Caco-2 (cell line): ENCODE data around the gene GABARAPL2. TPM values are rescaled to one million over a fixed set of nuclear protein-coding genes. Genes with fewer than 3 reads are reported as not detected.

ENCODE experiments used
- BruUV-seq: library from RNA; stranded (reverse); fragments of 400-500 nt; replicated peaks from 2 replicates; lab custom pipeline; 2021; lab: Mats Ljungman, UMichigan
- CTCF ChIA-PET: fragments of 300-600 bp; sonication (Branson Sonifier 250); formaldehyde crosslinking; loops from one replicate; lab custom pipeline; 2022; ENCODE audit warnings: antibody characterized with exemption; lab: Charles Lee
- POLR2A ChIA-PET: fragments of 300-600 bp; sonication (Branson Sonifier 250); formaldehyde crosslinking; loops from one replicate; lab custom pipeline; 2022; ENCODE audit warnings: antibody characterized with exemption; lab: Charles Lee
- DNase-seq, 2 experiments: peaks; one replicate each; pipeline versions ENCODE4 v3.0.0 to v3.0.0-alpha.2; 2020 to 2022
- H3K27me3 ChIP-seq: replicated peaks from 2 replicates; pipeline ENCODE4 v1.6.0; 2011; ENCODE audit warnings: low read length; ENCODE audit not compliant: control insufficient read depth, insufficient read depth
- H3K36me3 ChIP-seq: 2 replicates; pipeline ENCODE4 v1.5.1; 2011; ENCODE audit warnings: low read length; ENCODE audit not compliant: control insufficient read depth, insufficient read depth
- H3K4me1 ChIP-seq: fragments of 250-450 bp; sonication (Bioruptor Pico); 2 replicates; pipeline ENCODE4 v1.5.1; 2020; ENCODE audit warnings: mild to moderate bottlenecking
- H3K4me3 ChIP-seq: 2 replicates; pipeline ENCODE4 v1.5.1; 2011; ENCODE audit warnings: low read depth, mild to moderate bottlenecking, control low read depth, low read length
- H3K9me3 ChIP-seq: fragments of 250-450 bp; sonication (Bioruptor Pico); 2 replicates; pipeline ENCODE4 v1.5.1; 2020; ENCODE audit warnings: mild to moderate bottlenecking, moderate library complexity
- H3K27ac Mint-ChIP-seq: one replicate; pipeline ENCODE4 v1.8.0; 2022; ENCODE audit warnings: mixed read lengths; ENCODE audit not compliant: unreplicated experiment
- H3K27me3 Mint-ChIP-seq: one replicate; pipeline ENCODE4 v1.8.0; 2022; ENCODE audit warnings: mixed read lengths; ENCODE audit not compliant: insufficient read depth, unreplicated experiment
- H3K36me3 Mint-ChIP-seq: one replicate; pipeline ENCODE4 v1.8.0; 2022; ENCODE audit warnings: mild to moderate bottlenecking, mixed read lengths; ENCODE audit not compliant: insufficient read depth, unreplicated experiment
- H3K4me1 Mint-ChIP-seq: one replicate; pipeline ENCODE4 v1.8.0; 2022; ENCODE audit warnings: low read depth, mixed read lengths; ENCODE audit not compliant: unreplicated experiment
- H3K4me3 Mint-ChIP-seq: one replicate; pipeline ENCODE4 v1.8.0; 2022; ENCODE audit warnings: mild to moderate bottlenecking, moderate library complexity, mixed read lengths; ENCODE audit not compliant: unreplicated experiment
- H3K9me3 Mint-ChIP-seq: one replicate; pipeline ENCODE4 v1.8.0; 2022; ENCODE audit warnings: mixed read lengths; ENCODE audit not compliant: unreplicated experiment
- intact Hi-C: fragments of 100-400 bp; cut with micrococcal nuclease; formaldehyde crosslinking; loops from one replicate; pipeline ENCODE4 v1.10.0; 2022; ENCODE audit not compliant: unreplicated experiment
- total RNA-seq: library from RNA; stranded (reverse); gene quantifications from 2 replicates; pipeline ENCODE4 v1.2.3, GENCODE V29; 2022
- TF ChIP-seq, protein P1 (sequence below), 2 experiments: fragments of 200-600 bp in 1 of 2; IDR thresholded peaks; 1 replicate in 1 of 2; 2 replicates in 1 of 2; pipeline versions ENCODE4 v1.5.1 to v1.8.0; 2011 to 2022; ENCODE audit warnings: antibody characterized with exemption in 1 of 2, control low read depth in 1 of 2, inconsistent platforms in 1 of 2, low read depth in 1 of 2, low read length in 1 of 2, mild to moderate bottlenecking in 1 of 2, moderate library complexity in 1 of 2; ENCODE audit not compliant: insufficient read depth in 1 of 2, severe bottlenecking in 1 of 2, unreplicated experiment in 1 of 2

GABARAPL2 gene
- total RNA-seq, 1 experiment from 2014 or later: 88.2 TPM

DNA sequence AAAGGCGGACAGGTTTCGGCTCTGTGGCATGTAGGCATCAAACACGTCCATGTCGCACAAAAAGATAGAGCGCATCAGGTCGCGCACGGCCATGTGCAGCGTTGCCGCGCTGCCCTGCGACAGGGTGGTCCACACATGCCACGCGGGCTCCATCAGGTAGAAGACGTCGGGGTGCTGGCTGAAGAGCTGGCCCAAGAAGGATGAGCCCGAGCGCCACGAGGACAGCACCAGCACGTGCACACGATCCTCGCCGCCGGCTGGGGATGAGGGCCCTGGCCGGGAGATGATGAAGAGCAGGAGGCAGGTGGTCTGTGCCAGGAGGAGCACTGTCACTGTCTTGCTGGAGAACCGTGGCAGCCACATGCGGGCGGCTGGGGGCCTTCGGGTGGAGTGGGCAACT, 36.2 kb upstream of the GABARAPL2 start:
- ChIA-PET CTCF (no interaction called here), POLR2A (no interaction called here)
- BruUV-seq: no TSS peak
- Histone ChIP-seq H3K4me3 (no peak overlapping the region), H3K27me3 (no peaks in the 10 kb centered on the region), H3K9me3 (no peaks in the 10 kb centered on the region), H3K36me3 (no peaks in the 10 kb centered on the region), H3K4me1 (peaks cover 9% of the 10 kb centered on the region)
- no peak for DNase-seq
- Mint-ChIP-seq H3K36me3 (no peaks in the 10 kb centered on the region), H3K9me3 (no peaks in the 10 kb centered on the region), H3K27me3 (no peaks in the 10 kb centered on the region), H3K4me1 (peaks cover 7% of the 10 kb centered on the region), H3K27ac (no peak overlapping the region), H3K4me3 (no peak overlapping the region)
- intact Hi-C loops: no loop called here
- TF ChIP-seq, protein P1, sequence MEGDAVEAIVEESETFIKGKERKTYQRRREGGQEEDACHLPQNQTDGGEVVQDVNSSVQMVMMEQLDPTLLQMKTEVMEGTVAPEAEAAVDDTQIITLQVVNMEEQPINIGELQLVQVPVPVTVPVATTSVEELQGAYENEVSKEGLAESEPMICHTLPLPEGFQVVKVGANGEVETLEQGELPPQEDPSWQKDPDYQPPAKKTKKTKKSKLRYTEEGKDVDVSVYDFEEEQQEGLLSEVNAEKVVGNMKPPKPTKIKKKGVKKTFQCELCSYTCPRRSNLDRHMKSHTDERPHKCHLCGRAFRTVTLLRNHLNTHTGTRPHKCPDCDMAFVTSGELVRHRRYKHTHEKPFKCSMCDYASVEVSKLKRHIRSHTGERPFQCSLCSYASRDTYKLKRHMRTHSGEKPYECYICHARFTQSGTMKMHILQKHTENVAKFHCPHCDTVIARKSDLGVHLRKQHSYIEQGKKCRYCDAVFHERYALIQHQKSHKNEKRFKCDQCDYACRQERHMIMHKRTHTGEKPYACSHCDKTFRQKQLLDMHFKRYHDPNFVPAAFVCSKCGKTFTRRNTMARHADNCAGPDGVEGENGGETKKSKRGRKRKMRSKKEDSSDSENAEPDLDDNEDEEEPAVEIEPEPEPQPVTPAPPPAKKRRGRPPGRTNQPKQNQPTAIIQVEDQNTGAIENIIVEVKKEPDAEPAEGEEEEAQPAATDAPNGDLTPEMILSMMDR (IDR thresholded peaks at IDR 0.05; ENCODE audit: insufficient read depth in 1 of 2, low read depth in 1 of 2, low read length in 1 of 2, severe bottlenecking in 1 of 2, unreplicated experiment in 1 of 2): no peak

DNA sequence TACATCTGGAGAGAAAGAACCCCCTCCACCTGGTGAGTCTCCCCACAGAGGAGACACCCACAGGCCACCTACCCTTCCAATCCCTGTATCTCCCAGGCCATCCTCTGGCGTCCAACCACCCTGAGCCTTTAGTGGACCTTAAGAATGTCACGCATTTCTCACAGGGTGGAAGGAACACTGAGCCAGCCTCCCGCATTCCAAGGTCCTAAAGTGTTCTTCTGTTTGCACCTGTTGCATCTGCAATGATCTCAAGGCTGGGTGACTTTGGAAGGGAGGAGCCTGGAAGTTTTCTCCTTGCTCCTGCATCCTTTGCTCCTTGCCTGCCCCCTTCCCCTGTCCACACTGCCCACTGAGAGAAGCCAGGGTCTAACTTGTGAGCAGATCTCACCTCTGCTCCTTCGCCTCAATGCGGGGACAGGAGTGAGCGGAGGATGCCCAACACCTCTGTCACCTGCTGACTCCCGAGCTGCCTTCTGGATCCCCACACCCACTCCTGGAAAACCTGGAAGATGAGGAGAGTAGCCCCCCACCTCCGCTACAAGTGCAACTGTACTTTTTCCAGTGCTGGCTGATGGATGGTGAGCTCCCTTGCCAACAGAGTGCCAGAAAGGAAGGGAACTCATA, 33.9 kb upstream of the GABARAPL2 start:
- Mint-ChIP-seq H3K27ac (no peak overlapping the region), H3K4me3 (no peak overlapping the region), H3K27me3 (no peaks in the 10 kb centered on the region), H3K4me1 (peaks cover 7% of the 10 kb centered on the region), H3K36me3 (no peaks in the 10 kb centered on the region), H3K9me3 (no peaks in the 10 kb centered on the region)
- POLR2A ChIA-PET: no interaction called here
- no peaks in the 10 kb centered on the region for H3K36me3 ChIP-seq
- peak in 1 of 2 experiments; percentile 29 for DNase-seq
- TF ChIP-seq, protein P1 (IDR thresholded peaks at IDR 0.05; ENCODE audit: insufficient read depth in 1 of 2, low read depth in 1 of 2, low read length in 1 of 2, severe bottlenecking in 1 of 2, unreplicated experiment in 1 of 2): no peak
- no peak overlapping the region for H3K4me3 ChIP-seq
- intact Hi-C loops: no loop called here
- no TSS peak for BruUV-seq
- no peaks in the 10 kb centered on the region for H3K9me3 ChIP-seq
- CTCF ChIA-PET: interaction anchor here (1.0 to 2.0 kb wide), 2 partner anchors 11 to 15 kb away, joined by 3 to 11 read pairs; no protein-coding TSS in a partner anchor
- H3K27me3 ChIP-seq: no peaks in the 10 kb centered on the region
- H3K4me1 ChIP-seq: peaks cover 9% of the 10 kb centered on the region

DNA sequence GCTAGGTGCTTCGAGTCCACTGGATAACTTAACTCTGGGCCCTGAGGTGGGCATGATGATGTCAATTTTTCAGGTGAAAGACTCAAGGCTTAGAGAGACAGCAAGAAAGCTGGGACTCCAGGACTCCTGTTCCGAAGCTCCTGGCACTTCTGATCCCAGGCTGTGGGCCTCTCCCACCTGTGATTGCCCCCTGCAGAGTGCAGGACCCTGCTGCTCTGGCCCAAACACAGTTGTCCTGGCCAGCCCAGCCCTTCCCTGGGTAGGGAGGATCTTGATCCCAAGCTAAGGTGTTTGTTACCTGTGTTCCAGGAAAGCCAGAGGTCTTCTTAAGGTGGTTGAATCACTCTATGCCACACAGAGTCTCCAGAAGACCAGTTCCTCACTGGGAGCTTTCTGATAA, 33.4 kb upstream of the GABARAPL2 start:
- no peak overlapping the region for H3K4me3 ChIP-seq
- no peak overlapping the region for H3K4me3 Mint-ChIP-seq
- no peak for DNase-seq
- intact Hi-C loops: no loop called here
- H3K27me3 Mint-ChIP-seq: no peaks in the 10 kb centered on the region
- no peaks in the 10 kb centered on the region for H3K36me3 ChIP-seq
- no peaks in the 10 kb centered on the region for H3K9me3 ChIP-seq
- ChIA-PET CTCF (interaction anchor here (2.0 kb wide), 1 partner anchor 16 kb away, joined by 11 read pairs; no protein-coding TSS in a partner anchor), POLR2A (no interaction called here)
- no peak overlapping the region for H3K27ac Mint-ChIP-seq
- peaks cover 4% of the 10 kb centered on the region for H3K4me1 Mint-ChIP-seq
- no peaks in the 10 kb centered on the region for H3K27me3 ChIP-seq
- no TSS peak for BruUV-seq
- H3K9me3 Mint-ChIP-seq: no peaks in the 10 kb centered on the region
- peaks cover 4% of the 10 kb centered on the region for H3K4me1 ChIP-seq
- TF ChIP-seq, protein P1 (IDR thresholded peaks at IDR 0.05; ENCODE audit: insufficient read depth in 1 of 2, low read depth in 1 of 2, low read length in 1 of 2, severe bottlenecking in 1 of 2, unreplicated experiment in 1 of 2): no peak
- H3K36me3 Mint-ChIP-seq: no peaks in the 10 kb centered on the region
